GM18861 (cell line): ENCODE results near the gene RTBDN.

Source experiments
- ATAC-seq: cut with Tn5 transposase; IDR thresholded peaks from one replicate; pipeline ENCODE4 v1.9.1; 2021; ENCODE audit not compliant: unreplicated experiment

Gene RTBDN

DNA sequence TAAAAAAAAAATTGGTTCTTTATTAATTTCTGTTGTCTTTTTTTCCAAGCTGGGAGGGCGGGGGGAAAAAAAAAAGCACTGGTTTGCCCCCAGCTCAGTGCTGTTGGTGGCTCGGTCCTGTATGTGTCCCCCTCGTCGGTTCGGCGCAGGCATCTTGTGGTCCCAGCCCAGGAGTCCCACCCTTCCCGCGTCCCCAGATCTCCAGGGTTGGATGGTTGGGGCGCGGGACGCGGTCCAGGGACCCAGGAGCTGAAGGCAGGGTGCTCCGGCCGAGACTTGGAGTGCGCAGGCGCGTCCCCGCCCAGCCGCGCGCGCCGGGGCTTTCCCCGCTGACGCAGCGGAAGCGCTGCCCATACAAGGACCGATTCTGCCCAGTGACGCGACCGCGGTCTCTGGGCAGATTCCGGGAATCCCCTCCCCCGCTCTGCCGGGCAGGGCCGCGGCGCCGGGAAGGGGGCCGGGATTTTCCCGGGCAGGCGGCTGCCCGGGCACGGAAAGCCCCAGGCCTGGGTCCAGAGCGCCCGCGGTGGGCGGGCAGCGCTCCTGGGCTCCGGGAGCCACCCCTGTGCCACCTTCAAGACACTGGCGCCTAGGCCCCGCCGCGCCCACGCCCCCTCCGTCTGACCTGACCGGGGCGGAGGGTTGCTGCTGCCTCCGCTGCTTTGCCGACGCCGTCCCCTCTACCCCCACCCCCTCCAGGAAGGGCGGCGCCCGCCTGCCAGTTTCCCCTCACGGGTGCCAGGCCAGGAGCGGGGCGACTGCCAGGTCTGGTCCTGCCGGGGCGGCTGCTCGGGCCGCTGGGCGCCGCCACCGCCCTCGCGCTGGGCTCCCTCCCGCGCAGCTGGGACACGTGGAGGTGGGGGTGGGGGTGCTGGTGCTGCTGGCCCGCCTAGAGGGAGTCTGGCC is 40.8 kb downstream of the RTBDN start:
- ATAC-seq: peak; percentile 18

GRCh38 chr19:12792853-12793289 is 41.5 kb downstream of the RTBDN start:
- no peak for ATAC-seq

- no peak for ATAC-seq
Observed at GRCh38 chr19:12792051-12792852, 42.1 kb downstream of the RTBDN start.

- peak; percentile 21 for ATAC-seq
Observed at GRCh38 chr19:12791345-12792050, 42.9 kb downstream of the RTBDN start, which contains the start of gene JUNB. JUNB (plus strand) TSS chr19:12791486; CDS start chr19:12791772, 286 bp downstream.

DNA sequence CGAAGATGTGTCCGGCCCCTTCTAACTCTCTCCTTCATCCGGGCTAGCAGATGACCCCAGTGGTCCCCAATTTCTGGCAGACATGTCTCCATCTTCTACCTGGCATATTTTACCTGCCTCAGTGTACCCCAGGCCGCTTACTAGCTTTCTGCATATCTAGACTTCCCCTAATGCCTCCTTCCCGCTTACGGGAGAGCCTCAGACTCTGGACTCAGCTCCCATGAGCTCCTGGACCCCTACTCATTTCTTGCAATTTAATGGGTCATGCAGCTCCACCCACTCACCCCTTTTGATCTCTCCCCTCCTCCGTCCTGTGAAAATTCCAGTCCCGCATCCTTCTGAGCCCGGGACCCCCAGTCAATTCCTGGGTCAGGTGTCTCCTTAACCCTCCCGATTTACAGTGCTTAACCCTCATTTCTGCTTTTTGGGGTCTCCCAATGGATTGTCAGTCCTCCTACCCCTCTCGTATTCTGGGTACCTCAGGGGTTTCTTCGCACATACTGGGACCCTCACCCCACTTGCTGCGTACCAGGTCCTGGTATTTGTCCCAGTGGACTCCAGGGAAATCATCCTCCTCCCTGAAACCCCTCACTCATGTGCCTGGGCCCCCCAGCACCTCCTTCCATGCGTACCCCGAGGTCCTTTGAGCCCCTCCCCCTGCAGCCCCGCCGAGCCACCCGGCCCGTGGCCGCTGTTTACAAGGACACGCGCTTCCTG is 43.6 kb downstream of the RTBDN start:
- no peak for ATAC-seq

- ATAC-seq: peak; percentile 30
Observed at GRCh38 chr19:12789904-12790619, 44.3 kb downstream of the RTBDN start.

DNA sequence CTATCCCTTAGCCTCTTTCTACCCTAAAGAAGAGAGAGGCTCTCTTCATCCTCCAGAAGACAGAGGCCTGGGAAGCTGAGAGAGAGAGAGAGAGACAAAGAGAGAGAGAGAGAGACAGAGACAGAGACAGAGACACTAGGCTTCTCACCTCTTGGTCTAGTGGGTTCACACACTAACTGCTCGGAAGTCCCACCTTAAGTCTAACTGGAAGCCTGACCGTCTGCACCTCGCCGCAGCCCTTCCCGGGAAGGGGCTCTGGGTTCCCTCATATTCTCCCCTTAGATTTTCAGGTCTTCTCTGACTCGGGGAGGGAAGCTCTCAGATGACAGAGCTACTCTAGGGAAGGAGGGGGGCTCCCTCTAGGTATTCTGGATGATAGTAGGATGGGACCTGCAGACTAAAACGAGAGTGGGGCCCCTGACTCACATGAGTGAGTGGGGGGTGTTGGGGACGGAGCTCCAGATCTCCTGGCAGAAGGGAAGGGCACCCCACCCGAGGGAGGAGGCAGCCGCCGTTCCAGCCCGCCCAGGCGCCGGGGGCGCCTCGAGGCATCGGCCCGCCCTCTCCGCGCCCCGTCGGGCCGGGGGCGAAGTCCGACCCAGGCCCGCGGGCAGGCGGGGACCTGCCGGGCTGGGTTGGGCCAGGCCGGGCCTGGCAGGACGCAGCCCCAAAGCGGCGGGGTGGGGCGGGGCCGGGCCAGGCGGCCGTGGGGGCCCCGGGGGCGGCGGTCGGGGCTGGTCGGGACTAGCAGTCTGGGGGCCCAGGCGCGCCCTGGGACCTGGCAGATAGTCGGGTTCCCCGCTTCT is 45.1 kb downstream of the RTBDN start:
- ATAC-seq: no peak

GRCh38 chr19:12788682-12789097 is 45.7 kb downstream of the RTBDN start:
- no peak for ATAC-seq

- no peak for ATAC-seq
Observed at GRCh38 chr19:12788042-12788681, 46.2 kb downstream of the RTBDN start.

DNA sequence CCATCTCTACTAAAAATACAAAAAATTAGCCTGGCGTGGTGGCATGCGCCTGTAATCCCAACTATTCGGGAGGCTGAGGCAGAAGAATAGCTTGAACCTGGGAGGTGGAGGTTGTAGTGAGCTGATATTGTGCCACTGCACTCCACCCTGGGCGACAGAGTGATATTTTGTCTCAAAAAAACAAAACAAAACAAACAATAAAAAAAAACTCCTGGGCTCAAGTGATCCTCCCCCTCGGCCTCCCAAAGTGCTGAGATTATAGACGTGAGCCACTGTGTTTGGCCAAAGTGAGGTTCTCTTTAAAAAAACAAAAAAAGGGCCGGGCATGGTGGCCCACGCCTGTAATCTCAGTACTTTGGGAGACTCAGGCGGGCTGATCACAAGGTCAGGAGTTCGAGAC is 46.9 kb downstream of the RTBDN start:
- ATAC-seq: no peak

DNA sequence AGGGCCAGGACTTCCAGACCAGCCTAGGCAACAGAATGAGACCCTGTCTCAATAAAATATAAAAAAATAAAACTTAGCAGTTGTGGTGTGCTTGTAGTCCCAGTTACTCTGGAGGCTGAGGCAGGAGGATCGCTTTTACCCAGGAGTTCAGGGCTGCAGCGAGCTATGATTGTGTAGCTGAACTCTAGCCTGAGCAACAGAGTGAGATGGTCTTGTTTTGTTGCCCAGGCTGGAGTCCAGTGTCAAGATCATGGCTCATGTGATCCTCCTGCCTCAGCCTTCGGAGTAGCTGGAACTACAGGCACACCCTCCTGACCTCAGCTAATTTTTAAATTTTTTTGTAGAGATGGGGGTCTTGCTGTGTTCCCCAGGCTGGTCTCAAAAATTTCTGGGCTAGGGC is 47.4 kb downstream of the RTBDN start:
- no peak for ATAC-seq

DNA sequence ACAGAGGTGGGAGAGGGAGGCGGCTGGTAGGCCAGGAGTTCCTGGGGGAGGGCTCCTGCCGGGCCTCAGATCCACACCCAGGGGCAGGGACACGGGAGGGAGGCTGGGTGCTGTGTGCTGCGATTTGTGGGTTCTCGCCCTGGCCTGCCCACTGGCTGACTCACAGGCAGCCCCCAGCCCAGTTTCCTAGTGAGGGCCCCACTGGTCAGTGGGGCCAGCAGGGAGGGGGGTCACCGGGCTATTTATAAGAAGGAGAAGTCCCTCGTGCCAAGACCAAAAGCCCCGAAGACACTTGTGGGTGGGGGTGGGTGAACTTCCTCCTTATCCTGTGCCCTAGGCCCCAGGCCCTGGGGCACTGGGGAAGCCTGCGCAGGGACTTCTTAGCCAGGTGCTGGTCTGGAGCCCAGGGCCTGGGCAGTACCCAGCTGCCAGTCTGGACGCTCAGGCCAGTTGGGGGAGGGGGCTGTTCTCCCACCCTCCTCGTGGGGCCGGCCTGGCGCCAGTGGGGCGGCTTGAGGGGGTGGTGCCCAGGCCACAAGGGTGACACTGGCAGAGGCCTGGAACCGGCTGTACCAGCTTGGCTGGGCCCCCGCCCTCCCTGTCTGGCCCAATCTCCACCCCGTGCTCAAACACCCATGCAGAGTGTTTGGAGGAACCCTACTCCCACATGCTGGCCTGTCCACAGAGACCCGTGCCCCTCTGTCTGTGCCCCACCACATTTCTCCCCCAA is 48.1 kb downstream of the RTBDN start:
- no peak for ATAC-seq

GRCh38 chr19:12785431-12786031 is 48.8 kb downstream of the RTBDN start:
- ATAC-seq: no peak

DNA sequence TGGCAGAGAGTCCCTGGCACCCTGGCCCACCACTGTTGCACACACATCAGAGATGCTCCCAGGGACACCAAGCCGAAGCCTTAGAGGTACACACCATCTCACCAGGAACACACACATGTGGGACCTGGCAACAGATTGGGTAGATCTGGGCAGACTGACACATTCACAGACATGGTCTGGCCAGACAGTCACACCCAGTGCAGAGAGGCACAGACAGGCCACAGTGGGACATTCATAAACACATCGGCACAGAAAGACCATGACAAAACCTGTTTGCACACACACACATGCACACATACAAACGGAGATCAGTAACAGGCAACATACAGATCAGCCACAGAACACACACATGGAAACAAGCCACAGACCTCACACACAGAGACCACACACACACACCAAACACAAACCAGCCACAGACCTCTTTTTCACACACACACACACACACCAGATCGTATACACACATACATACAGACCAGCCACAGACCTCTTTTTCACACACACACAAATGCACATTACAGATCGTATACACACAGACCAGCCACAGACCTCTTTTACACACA is 49.4 kb downstream of the RTBDN start:
- ATAC-seq: no peak

DNA sequence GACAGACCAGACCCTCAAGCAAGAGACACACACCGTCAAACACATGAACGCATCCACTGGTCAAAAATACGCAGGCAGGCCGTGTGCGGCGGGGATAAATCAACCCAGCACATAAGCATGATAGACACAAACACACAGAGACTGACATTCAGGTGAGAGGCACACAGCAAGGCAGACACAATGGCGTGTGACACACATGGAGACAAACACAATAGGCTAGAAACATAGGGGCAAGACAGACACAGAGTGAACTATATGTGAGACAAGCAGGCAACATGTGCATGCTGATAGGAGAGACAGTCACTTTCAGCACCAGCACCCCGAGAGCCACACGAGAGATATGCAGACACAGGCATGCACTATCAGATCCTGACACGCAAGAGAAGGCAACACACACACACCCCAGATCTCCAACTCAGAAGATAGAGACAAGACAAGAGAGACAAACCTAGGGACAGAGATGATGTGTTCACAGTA is 49.9 kb downstream of the RTBDN start:
- no peak for ATAC-seq

- ATAC-seq: no peak
Observed at GRCh38 chr19:12783849-12784393, 50.5 kb downstream of the RTBDN start.
